Lower leg skin (tissue), 3 donors: ENCODE data around the gene ATP13A5.

ENCODE experiments used
- POLR2A ChIP-seq, 2 donors: fragments of 450-650 bp; IDR thresholded peaks; one replicate each; pipeline ENCODE4 v1.6.1; 2016 to 2017; ENCODE audit warnings: antibody characterized with exemption in 2 of 2, mild to moderate bottlenecking in 1 of 2, moderate library complexity in 1 of 2
- TF ChIP-seq, protein P1 (sequence below), 3 donors: fragments of 450-650 bp; IDR thresholded peaks; one replicate each; pipeline ENCODE4 v1.5.1; 2016; ENCODE audit warnings: antibody characterized with exemption in 3 of 3, mild to moderate bottlenecking in 3 of 3, moderate library complexity in 2 of 3

DNA sequence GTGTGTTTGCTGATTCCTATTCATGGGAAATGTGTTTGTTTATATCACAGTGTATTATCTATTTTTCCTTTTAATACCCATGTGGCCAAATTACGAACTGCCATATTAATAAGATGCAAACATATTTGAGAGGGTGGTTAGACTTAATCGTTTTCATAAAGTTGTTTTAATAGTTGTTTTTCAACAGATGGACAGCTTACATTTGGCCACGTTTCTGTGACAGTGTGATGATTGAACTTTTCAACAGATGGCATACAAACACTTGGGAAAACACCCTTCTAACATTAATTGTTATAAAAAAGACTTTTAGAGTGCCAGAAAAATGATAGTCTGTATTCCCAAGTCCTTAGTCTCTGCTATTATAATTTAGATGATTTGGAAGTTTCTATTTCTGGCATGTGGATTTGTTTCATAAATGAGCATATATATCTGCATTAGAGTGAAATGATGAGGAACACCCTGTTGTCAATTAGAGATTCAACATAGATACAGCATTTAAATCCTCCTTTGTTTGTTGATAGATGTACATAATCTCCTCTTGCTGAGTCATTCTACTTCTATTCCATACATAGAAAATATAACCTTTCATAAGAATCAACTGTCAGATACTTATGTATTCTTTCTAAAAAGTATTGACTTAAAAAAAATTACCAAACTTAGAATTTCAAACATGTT is 124.4 kb downstream of the ATP13A5 start:
- TF ChIP-seq, protein P1, sequence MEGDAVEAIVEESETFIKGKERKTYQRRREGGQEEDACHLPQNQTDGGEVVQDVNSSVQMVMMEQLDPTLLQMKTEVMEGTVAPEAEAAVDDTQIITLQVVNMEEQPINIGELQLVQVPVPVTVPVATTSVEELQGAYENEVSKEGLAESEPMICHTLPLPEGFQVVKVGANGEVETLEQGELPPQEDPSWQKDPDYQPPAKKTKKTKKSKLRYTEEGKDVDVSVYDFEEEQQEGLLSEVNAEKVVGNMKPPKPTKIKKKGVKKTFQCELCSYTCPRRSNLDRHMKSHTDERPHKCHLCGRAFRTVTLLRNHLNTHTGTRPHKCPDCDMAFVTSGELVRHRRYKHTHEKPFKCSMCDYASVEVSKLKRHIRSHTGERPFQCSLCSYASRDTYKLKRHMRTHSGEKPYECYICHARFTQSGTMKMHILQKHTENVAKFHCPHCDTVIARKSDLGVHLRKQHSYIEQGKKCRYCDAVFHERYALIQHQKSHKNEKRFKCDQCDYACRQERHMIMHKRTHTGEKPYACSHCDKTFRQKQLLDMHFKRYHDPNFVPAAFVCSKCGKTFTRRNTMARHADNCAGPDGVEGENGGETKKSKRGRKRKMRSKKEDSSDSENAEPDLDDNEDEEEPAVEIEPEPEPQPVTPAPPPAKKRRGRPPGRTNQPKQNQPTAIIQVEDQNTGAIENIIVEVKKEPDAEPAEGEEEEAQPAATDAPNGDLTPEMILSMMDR (IDR thresholded peaks at IDR 0.05): no peak
- no peak for TF ChIP-seq POLR2A (IDR thresholded peaks at IDR 0.05)
